D721Med (cell line): ENCODE measurements around the gene ACCSL.

Experiments
- DNase-seq: peaks from one replicate; pipeline ENCODE4 v3.0.0; 2011; ENCODE audit warnings: low spot score; ENCODE audit not compliant: insufficient read length
- FAIRE-seq: peaks from 2 replicates; lab custom pipeline; 2011; peaks lifted over from hg19 to GRCh38; lab: Jason Lieb, UNC
- CTCF ChIP-seq: IDR thresholded peaks from 2 replicates; pipeline ENCODE4 v1.5.1; 2012; ENCODE audit warnings: mild to moderate bottlenecking, control low read depth; ENCODE audit not compliant: insufficient read depth; ENCODE audit errors: missing control alignments

The ACCSL gene

GRCh38 chr11:44071157-44071556 lies 23.4 kb downstream of the ACCSL start:
- TF ChIP-seq CTCF: no peak
- DNase-seq: no peak
- FAIRE-seq: no peak

GRCh38 chr11:44072757-44073658 lies 25.2 kb downstream of the ACCSL start:
- DNase-seq: no peak
- TF ChIP-seq CTCF: no peak
- no peak for FAIRE-seq

- no peak for TF ChIP-seq CTCF
- DNase-seq (no peak), FAIRE-seq (no peak)
These were observed 31.0 kb downstream of the ACCSL start for GRCh38 chr11:44078794-44079193.

- DNase-seq: no peak
- FAIRE-seq: no peak
- TF ChIP-seq CTCF: no peak
These were observed 31.6 kb downstream of the ACCSL start for GRCh38 chr11:44079376-44079775.

GRCh38 chr11:44080951-44081350 lies 33.2 kb downstream of the ACCSL start:
- DNase-seq (no peak), FAIRE-seq (no peak)
- no peak for TF ChIP-seq CTCF

- TF ChIP-seq CTCF: no peak
- FAIRE-seq (no peak), DNase-seq (no peak)
These were observed 34.9 kb downstream of the ACCSL start for GRCh38 chr11:44082645-44083044.

GRCh38 chr11:44083433-44083832 lies 35.7 kb downstream of the ACCSL start:
- no peak for FAIRE-seq
- DNase-seq: no peak
- TF ChIP-seq CTCF: no peak
